A673 (cell line): ENCODE measurements around the gene DLG5.

Experiments
- CTCF ChIP-seq: fragments of 300-800, 200-600 bp; sonication (generic); conservative IDR thresholded peaks from 2 replicates; pipeline ENCODE4 v1.5.1; 2017; ENCODE audit warnings: low read depth, mild to moderate bottlenecking, antibody characterized with exemption, low read length, moderate library complexity, mixed read lengths
- EZH2 ChIP-seq: fragments of 200-600 bp; sonication (generic); IDR thresholded peaks from 2 replicates; pipeline ENCODE4 v1.6.1; 2017; ENCODE audit warnings: borderline replicate concordance, low read depth, mild to moderate bottlenecking, mixed read lengths, antibody characterized with exemption, low read length; ENCODE audit not compliant: poor library complexity, severe bottlenecking

GRCh38 chr10:77845451-77845850, 81.1 kb downstream of the DLG5 start:
- TF ChIP-seq CTCF = no peak
- no peak for TF ChIP-seq EZH2
